T-helper 2 cell treated with Interferon-gamma antibody and Interleukin-4, amounts not matched to agents 100 ng/mL and 5 ng/mL, for 36 hours (primary cell): Measurements from ENCODE around the gene UBE2L6. TPM values are rescaled to one million over a fixed set of nuclear protein-coding genes. Genes with fewer than 3 reads are reported as not detected.

Experiments used
- intact Hi-C: fragments of 100-400 bp; cut with micrococcal nuclease; formaldehyde crosslinking; loops from one replicate; pipeline ENCODE4 v1.15.1; 2023
- total RNA-seq: library from RNA; stranded (reverse); gene quantifications from 2 replicates; pipeline ENCODE4 v1.2.3, GENCODE V29; 2022

UBE2L6 gene
- total RNA-seq, 1 donor from 2014 or later: 238 TPM

DNA sequence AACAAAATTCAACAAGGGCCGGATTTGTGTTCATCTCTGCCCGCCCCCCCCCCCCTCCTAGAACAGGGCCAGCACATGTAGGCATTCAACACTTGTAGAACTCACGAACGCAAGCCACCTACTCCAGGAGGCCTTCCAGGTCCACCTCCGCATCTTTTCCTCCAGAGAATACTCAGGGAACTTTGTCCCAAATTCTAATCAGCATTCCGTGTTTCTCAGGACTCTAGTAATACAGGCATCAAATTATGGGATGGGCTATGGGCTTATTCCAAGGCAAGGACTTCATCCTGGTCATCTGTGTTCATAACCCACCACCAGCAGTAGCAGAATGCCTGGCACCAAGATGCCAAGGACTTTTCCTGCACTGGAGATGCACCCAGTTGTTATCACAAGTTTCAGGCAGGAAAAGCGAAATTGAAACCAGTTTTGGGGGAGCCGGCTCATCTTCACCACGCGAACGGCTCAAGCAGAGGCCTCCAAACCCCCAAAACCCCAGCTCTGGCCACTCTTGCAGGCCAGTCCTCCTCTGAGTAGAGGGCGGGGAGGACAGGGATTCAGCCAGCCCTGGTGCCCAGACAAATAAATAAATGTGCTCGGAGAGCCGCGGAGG is 462 bp downstream of the UBE2L6 start:
- intact Hi-C loops: loop anchor here (1.0 to 5.0 kb wide), 9 partner anchors 85 to 1012 kb away; partner anchors contain the start of genes MED19, SELENOH, TMX2 and ZFP91

DNA sequence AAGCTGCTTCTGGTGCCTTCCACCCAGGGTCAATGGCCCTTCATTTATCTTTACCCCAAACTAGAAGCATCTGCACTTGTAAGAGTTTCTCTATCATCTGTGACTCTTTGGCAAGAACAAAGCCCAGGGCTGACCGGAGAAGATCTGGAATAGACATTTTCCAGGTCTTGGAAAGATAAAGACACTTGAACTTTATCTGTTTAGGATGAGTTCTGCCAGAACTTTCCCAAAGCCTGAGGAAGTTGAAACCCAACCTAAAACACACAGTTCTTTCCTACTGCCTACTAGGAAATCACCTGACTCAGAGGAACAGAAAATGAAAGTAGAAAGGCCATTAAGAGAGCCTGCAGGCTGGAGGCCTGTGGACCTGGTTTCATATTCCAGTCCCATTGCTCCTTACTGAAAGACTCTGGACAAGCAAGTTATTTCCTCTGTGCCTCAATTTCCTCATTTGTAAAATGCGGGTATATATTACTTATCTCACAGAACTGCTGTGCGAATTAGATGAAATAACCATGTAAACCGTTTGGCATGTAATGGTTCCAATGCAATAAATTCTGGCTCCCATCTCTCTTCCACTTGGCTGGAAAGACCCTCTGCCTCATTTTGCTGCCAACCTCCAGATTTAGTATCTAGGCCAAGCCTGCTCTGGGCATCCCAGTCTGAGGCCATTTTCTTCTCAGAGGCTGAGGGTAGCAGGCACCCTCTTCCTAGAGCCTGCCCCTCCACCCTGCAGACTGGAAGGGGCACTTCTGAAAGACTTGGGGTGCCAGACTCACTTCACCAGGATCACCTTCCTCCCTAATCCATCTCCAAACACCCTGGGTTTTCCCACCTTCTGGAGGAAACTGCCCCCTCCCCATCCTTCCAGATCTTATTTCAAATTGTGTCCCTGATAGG is 1.2 kb downstream of the UBE2L6 start:
- intact Hi-C loops: loop anchor here (1.0 to 5.0 kb wide), 7 partner anchors 84 to 1013 kb away; partner anchors contain the start of genes SELENOH and ZFP91

DNA sequence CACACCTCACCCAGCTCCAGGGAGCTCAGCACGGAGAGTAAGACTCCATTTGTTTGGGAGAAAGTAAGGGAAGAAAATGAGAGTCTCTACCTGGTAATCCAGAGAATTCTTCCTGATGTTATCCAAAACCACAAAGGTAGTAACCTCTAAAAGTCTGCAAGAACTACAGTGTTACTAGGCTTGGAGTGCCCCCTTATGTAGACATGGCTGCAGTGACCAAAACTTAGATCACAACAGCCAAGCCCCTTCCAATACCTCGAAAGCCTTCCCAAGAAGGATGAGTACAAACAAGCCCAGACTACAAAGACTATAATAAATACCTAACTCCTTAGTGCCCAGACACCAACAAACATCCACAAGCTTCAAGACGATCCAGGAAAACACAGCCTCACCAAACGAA is 4.9 kb downstream of the UBE2L6 start:
- intact Hi-C loops: no loop called here

DNA sequence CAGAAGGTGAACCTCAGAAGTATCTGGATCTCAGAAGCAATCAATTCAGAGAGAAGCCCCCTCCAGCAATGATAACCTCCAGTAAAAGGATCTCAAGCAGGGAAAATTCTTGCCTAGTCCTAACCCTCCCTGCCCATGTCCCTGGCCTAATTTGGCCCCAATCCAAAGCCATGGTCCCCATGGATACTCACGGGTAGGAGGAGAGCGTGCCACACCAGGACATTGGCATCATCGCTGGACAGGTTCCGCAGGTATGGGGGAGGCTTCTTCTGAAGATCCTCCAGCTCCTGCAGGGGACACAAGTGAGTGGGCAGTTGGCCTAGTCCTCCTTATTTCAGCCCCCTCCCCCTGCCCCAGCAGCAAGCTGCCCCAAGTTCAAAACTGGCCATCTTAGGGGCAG is 7.3 kb downstream of the UBE2L6 start:
- intact Hi-C loops: no loop called here

DNA sequence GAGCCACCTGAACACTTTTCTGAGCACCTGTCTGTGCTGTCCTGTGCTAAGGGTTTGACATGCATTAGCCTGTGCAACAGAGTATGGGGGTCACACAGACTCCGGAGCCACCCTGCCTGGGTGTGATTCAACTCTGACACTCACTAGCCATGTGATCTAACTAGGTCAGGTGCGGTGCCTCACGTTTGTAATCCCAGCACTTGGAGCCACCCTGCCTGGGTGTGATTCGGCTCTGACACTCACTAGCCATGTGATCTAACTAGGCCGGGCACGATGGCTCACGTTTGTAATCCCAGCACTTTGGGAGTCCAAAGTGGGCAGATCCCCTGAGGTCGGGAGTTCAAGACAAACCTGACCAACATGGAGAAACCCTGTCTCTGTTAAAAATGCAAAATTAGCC is 11.4 kb downstream of the UBE2L6 start:
- intact Hi-C loops: no loop called here

DNA sequence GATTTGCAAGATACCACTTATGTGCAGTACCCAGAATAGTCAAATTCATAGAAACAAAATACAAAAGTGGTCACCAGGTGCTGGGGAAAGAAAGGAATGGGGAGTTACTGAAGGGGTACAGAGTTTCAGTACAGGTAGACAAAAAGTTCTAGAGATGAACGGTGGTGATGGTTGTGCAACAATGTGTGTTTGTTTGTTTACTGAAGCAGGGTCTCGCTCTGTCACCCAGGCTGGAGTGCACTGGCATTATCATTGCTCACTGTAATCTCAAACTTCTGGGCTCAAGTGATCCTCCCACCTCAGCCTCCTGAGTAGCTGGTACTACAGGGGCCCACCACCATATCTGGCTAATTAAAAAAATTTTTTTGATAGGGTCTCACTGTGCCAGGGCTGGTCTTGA is 12.1 kb downstream of the UBE2L6 start:
- intact Hi-C loops: no loop called here

DNA sequence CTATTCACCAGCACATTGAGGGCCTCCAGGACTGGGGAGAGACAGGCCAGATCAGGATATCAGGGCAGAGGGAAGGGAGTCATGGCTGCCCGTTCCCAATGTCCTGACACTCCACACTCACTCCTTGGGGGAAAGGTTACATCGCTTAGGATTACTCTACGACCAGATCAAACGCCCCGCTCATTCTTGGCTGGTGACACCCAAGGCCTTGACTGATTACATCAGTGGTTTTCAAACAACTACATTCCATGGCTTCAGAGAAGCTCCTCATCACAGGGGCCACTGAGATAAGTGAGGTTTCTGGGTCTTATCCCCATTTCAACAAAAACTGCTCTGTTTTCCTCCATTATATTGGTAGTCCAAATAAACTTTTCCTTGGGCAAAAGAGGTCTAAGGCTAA is 15.0 kb downstream of the UBE2L6 start:
- intact Hi-C loops: no loop called here

DNA sequence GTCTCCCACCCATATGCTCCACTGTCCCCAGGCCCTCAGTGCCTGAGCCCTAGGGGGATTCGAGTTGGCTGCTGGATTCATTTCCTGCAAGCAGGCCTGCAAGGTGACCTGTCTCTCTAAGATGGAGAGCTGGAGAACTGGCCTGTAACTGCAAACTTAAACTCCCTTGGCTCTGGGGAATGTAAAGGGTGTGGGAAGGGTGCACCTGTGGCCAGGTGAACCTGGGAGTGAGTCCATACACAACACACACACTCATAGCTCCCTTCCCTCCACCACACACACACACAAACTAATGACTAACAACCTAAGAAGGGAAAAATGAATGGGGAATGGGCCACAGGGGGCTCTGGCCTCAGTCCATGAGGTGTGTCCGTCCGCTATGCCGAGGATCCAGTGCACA is 15.5 kb downstream of the UBE2L6 start:
- intact Hi-C loops: no loop called here

DNA sequence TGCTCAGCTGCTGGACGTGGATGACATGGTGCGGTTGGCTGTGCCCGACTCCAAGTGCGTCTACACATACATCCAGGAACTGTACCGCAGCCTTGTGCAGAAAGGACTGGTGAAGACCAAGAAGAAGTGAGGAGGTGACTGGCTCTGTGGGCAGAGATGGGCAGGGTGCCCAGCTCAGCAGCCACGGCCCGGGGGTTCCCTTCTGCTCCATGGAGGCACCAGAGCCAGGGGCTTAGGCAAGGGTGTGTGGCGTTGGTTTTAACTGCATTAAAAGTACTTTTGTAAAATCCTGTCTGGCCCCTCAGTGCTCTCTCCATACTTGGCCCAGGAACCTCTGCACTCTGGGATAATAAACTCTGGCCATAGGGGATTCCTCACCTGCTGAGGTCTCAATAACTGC is 17.5 kb downstream of the UBE2L6 start:
- intact Hi-C loops: no loop called here

DNA sequence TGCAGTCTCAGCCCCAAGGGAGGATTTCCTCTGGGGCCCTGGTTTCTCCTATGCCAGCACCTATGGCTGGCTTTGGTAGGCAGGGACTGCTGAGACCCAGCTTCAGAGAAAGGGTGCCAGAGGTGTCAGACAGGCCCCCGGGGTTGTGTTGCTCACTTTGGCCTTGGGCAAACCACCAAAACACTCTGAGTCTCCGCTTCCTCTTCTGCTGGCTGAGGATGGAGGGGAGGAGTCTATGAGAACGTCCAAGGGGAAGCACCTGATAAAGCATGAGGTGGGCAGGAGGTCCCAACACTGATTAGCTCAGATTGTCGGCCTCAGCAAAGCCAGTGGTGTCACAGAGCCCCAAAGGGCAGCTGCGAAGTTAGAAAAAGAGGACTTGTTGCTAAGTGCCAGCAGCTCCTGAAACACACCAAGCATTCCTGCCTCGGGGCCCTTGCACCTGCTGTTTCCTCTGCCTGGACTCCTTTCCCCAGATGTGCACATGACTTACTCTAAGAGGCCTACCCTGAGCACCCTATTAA is 19.6 kb downstream of the UBE2L6 start:
- intact Hi-C loops: no loop called here

DNA sequence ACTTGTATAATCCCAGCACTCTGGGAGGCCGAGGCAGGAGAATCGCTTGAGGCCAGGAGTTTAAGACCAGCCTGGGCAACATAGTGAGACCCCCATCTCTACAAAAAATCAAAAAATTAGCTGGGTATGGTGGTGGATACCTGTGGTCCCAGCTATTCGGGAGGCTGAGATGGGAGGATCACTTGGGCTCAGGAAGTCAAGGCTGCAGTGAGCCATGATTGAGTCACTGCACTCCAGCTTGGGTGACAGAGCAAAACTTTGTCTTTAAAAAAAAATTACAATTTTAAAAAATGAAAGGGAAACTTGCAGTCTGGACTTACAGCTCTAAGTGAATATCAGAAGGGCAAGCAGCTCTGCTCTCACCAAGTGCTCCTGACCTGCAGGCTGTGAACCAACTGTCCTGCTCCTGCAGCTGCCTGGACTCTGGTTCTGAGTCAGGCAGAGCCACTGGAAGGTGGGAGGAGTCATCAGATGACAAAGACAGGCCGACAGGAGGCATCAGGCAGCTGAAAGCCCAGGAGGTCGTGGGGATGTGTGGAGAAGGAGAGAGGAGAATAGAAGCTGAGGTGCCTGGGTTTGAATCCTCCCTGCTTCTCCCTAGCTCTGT is 20.5 kb downstream of the UBE2L6 start:
- intact Hi-C loops: no loop called here

DNA sequence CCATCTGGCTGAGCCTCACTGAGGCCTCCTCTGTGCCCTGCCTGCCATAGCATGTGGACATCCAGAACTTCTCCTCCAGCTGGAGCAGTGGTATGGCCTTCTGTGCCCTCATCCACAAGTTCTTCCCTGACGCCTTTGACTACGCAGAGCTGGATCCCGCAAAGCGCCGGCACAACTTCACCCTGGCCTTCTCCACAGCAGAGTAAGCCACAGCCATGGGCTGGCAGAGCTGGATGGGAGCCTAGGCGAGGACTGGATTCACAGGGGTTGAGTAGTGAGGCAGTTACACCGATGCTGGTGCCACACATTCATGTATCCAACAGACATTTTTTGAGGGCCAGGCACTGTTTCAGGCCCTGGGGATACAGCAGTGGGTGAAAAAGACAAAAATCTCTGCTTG is 21.0 kb downstream of the UBE2L6 start:
- intact Hi-C loops: no loop called here

DNA sequence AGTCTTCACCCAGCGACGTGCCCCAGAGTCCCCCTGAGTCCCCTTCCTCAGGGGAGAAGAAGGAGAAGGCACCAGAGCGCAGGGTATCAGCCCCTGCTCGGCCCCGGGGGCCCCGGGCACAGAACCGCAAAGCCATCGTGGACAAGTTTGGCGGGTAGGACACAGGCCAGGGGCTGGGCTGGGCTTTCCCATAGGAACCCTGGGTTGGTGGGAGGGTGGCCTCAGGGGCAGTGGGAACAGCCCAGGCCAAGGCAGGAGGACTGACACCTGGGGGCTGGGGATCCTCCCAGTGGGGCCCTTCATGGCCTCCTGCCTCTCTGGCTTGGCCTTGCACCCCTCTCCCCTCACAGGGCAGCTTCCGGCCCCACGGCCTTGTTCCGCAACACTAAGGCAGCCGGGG is 21.6 kb downstream of the UBE2L6 start:
- intact Hi-C loops: no loop called here

DNA sequence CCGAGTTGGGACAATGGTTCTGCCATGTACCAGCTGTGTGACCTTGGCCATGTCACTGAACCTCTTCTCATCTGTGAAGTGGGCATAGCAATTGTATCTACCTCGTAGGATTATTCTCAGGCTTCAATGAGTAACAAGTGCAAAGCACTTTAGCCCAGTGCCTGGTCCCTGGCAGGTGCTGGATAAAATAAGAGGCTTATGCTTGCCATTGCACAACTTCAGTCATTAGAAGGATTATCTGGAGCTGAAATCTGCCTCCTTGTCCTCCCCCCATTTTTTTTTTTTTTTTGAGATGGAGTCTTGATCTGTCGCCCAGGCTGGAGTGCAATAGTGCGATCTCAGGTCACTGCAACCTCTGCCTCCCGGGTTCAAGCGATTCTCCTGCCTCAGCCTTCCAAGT is 22.9 kb downstream of the UBE2L6 start:
- intact Hi-C loops: no loop called here

DNA sequence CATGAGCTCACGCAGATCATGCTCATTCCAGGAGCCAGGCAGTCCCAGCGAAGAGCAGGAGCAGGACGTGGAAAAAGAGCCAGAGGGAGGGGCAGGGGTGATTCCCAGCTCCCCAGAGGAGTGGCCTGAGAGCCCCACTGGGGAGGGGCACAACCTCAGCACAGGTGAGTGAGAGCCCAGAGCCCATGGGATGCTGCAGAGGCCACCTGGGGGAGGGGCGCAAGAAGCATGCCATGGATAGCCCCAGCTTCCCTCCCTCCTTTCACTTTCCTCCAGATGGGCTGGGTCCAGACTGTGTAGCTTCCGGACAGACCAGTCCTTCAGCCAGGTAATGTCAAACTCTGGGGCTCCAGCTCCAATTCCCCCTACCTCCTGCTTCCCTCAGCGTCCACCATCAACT is 23.9 kb downstream of the UBE2L6 start:
- intact Hi-C loops: no loop called here

DNA sequence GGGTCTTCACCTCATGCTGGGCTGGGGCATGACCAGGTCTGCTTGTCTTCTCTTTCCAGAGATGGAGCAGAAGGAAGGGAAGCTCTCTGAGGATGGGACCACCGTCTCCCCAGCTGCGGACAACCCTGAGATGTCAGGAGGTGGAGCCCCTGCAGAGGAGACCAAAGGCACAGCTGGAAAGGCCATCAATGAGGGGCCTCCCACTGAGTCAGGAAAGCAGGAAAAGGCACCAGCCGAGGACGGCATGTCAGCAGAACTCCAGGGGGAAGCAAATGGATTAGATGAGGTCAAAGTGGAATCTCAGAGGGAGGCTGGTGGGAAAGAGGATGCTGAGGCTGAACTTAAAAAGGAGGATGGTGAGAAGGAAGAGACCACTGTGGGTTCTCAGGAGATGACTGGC is 24.9 kb downstream of the UBE2L6 start:
- intact Hi-C loops: no loop called here

DNA sequence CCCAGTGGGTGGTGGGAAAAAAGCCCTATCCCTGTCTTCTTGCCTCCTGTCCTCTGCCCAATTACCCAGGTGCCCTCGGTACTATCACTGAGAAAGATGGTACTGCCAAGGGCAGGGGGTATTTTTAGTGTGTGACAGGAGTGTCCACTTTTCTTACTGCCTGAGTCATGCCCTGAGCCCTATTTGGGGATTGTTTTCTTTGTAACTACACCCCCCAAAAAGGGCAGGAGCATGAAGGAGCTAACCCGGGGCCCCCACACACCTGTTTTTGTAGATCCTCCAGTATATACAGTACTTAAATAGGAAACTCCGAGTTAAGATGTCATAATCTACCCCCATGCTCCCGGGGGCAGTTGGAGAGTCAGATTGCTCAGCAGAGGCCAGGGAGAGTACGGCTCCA is 26.3 kb downstream of the UBE2L6 start:
- intact Hi-C loops: no loop called here

DNA sequence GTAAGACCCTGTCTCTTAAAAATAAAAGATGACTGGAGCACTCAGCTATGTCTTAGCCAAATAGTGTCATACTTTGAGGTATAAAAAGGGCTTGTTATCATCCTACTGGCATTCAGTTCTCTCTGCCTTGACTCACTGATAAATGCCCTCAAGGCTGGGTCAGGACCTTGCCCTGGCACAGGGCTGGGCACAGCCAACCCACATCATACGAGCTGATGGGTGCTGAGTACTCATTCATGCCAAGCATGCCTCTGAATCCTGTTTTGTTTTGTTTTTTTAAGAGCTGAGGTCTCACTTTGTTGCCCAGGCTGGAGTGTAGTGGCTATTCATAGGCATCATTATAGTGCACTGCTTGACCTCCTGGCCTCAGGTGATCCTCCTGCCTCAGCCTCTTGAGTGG is 28.1 kb downstream of the UBE2L6 start:
- intact Hi-C loops: no loop called here

DNA sequence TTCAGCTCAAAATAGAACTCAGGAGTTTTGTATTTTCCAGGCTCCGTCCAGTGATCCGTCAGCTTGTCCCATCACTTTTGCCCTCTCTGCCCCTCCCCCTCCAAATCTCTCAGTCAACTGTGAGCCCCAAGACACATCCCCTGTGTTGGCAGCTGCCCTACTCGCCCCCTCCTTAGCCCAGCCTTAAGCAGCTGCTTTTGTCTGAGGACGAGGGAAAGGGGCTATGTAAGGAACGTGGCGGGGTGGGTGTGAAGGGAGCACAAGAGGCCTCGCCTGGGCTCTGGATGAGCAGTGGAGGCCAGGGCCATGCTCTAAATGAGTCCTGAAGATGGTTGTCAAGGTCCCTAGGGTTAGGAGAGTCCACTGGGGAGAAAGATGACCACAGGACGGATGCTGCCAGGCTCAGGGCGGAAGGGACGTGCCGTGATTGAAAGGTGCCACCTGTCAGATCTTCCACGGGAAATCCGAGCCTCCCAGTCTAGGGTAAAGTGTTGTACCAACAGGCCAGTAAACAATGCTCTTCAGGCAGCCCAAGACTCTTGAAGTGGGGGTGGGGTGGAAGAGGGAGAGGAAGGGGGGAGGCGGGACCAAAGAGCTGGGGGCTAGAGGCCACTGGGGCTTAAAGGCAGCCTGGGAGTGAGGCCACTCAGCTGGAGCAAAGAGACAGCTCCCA is 30.4 kb downstream of the UBE2L6 start, which contains the start of gene SMTNL1:
TSS of gene SMTNL1 (plus strand) at position 649 of the 673 bp plus-strand sequence. CDS start 5,048 bp downstream, outside the sequence.
- intact Hi-C loops: no loop called here

DNA sequence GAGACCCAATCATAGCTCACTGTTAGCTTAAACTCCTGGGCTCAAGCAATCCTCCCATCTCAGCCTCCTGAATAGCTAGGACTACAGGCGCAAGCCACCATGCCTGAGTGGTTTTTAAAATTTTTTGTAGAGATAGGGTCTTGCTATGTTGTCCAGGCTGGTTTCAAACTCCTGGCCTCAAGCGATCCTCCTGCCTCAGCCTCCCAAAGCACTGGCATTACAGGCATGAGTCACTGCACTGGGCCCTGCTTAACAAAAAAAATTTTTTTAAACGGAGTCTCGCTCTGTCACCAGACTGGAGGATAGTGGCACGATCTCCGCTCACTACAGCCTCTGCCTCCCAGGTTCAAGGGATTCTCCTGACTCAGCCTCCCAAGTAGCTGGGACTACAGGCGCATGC is 33.0 kb downstream of the UBE2L6 start:
- intact Hi-C loops: loop anchor here (5.0 kb wide), 1 partner anchor 258 kb away; no protein-coding TSS in a partner anchor
